ENCODE results near the gene TMEM132A. TPM values are rescaled to one million over a fixed set of nuclear protein-coding genes. Genes with fewer than 3 reads are reported as not detected.

TMEM132A gene
- polyA plus RNA-seq, 2 of the 4 experiments (the other 2 are of a cell fraction), result 18.1 to 88.0 TPM

DNA sequence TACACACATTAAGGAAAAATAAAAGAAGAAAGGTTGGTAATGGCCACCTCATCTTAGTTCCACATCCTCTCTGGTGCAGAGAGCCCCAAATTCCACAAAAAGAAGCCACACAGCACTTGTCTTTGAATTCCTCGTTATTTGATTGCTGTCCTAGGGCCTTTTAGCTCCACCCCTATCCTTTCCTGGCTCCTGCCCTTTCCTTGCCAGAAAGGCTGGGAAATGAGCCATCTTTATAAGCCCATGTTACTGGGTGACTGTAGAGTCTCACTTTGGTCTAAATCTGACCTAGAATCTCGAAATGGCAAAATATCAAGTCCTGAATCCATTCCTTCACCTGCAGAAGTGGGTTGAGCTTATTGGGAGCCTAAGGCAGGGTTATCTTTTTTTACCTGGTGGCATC, 4.3 kb upstream of the TMEM132A start:
- no peak overlapping the region for H3K27ac ChIP-seq
- TF ChIP-seq ZSCAN20 (CRISPR knock-in tag; IDR thresholded peaks at IDR 0.05) (no peak), CEBPB (IDR thresholded peaks at IDR 0.05) (no peak), HMGXB4 (CRISPR knock-in tag; IDR thresholded peaks at IDR 0.05; ENCODE audit: borderline replicate concordance) (no peak), ZC3H11A (IDR thresholded peaks at IDR 0.05) (no peak), MAFK (IDR thresholded peaks at IDR 0.05; ENCODE audit: partially characterized antibody) (no peak), JUN (IDR thresholded peaks at IDR 0.05) (no peak), EHMT2 (IDR thresholded peaks at IDR 0.05; ENCODE audit: low read depth) (no peak), RCOR1 (IDR thresholded peaks at IDR 0.05; ENCODE audit: low read depth, low read length) (no peak), E2F6 (IDR thresholded peaks at IDR 0.05; ENCODE audit: borderline replicate concordance, low read depth) (no peak), TFCP2L1 (CRISPR knock-in tag; IDR thresholded peaks at IDR 0.05) (no peak)
- no peaks in the 10 kb centered on the region for H3K9me3 ChIP-seq
- no peak for FAIRE-seq
- H3K4me3 ChIP-seq, result no peak overlapping the region
- POLR2A ChIA-PET, result no interaction called here
- H3K4me2 ChIP-seq, result no peak overlapping the region
- WGBS (ENCODE audit: missing lambda C conversion rate), result 80% methylated on average over 2 of the region's 2 CpGs
- no peak for DNase-seq (ENCODE audit: low read depth in 1 of 2, low spot score in 1 of 2)
- CTCF ChIA-PET, result interaction anchor here (0.9 to 3.8 kb wide), 4 partner anchors 9 to 89 kb away, joined by 3 to 11 read pairs (median 6); no protein-coding TSS in a partner anchor
- no peak for ATAC-seq
- H3K4me1 ChIP-seq, result peaks cover 29% of the 10 kb centered on the region

DNA sequence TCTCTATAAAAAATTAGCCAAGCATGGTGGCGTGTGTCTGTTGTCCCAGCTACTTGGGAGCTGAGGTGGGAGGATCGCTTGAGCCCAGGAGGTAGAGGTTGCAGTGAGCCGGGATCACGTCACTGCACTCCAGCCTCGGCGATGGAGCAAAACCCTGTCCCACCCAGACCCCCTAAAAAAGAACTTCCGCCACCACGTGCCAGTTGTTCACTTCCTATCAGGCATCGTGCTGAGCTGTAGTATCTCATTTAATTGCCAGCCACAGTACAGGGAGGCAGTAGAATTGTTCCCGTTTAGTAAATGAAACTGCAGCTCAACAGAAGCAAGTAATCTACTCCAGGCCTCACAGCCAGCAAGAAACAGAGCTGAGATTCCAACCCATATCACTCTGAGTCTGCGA, 3.0 kb upstream of the TMEM132A start:
- Histone ChIP-seq H3K9me3 (no peaks in the 10 kb centered on the region), H3K4me2 (no peak overlapping the region), H3K4me3 (no peak overlapping the region), H3K4me1 (peaks cover 32% of the 10 kb centered on the region), H3K27ac (no peak overlapping the region)
- POLR2A ChIA-PET, result no interaction called here
- no peak for FAIRE-seq
- DNase-seq (ENCODE audit: low read depth in 1 of 2, low spot score in 1 of 2), result no peak
- ATAC-seq, result no peak
- TF ChIP-seq, protein P1, sequence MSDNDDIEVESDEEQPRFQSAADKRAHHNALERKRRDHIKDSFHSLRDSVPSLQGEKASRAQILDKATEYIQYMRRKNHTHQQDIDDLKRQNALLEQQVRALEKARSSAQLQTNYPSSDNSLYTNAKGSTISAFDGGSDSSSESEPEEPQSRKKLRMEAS (IDR thresholded peaks at IDR 0.05), result no peak
- no peak for TF ChIP-seq EP300 (IDR thresholded peaks at IDR 0.05)
- TF ChIP-seq BHLHE40 (IDR thresholded peaks at IDR 0.05; ENCODE audit: low read depth, low read length), result no peak
- no peak for TF ChIP-seq RCOR1 (IDR thresholded peaks at IDR 0.05; ENCODE audit: low read depth, low read length)
- TF ChIP-seq, protein P2, sequence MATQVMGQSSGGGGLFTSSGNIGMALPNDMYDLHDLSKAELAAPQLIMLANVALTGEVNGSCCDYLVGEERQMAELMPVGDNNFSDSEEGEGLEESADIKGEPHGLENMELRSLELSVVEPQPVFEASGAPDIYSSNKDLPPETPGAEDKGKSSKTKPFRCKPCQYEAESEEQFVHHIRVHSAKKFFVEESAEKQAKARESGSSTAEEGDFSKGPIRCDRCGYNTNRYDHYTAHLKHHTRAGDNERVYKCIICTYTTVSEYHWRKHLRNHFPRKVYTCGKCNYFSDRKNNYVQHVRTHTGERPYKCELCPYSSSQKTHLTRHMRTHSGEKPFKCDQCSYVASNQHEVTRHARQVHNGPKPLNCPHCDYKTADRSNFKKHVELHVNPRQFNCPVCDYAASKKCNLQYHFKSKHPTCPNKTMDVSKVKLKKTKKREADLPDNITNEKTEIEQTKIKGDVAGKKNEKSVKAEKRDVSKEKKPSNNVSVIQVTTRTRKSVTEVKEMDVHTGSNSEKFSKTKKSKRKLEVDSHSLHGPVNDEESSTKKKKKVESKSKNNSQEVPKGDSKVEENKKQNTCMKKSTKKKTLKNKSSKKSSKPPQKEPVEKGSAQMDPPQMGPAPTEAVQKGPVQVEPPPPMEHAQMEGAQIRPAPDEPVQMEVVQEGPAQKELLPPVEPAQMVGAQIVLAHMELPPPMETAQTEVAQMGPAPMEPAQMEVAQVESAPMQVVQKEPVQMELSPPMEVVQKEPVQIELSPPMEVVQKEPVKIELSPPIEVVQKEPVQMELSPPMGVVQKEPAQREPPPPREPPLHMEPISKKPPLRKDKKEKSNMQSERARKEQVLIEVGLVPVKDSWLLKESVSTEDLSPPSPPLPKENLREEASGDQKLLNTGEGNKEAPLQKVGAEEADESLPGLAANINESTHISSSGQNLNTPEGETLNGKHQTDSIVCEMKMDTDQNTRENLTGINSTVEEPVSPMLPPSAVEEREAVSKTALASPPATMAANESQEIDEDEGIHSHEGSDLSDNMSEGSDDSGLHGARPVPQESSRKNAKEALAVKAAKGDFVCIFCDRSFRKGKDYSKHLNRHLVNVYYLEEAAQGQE (IDR thresholded peaks at IDR 0.05), result no peak
- CTCF ChIA-PET, result interaction anchor here (0.9 to 3.8 kb wide), 4 partner anchors 12 to 159 kb away, joined by 3 to 11 read pairs (median 6); no protein-coding TSS in a partner anchor
- WGBS (ENCODE audit: missing lambda C conversion rate), result 89% methylated on average over 11 of the region's 11 CpGs

DNA sequence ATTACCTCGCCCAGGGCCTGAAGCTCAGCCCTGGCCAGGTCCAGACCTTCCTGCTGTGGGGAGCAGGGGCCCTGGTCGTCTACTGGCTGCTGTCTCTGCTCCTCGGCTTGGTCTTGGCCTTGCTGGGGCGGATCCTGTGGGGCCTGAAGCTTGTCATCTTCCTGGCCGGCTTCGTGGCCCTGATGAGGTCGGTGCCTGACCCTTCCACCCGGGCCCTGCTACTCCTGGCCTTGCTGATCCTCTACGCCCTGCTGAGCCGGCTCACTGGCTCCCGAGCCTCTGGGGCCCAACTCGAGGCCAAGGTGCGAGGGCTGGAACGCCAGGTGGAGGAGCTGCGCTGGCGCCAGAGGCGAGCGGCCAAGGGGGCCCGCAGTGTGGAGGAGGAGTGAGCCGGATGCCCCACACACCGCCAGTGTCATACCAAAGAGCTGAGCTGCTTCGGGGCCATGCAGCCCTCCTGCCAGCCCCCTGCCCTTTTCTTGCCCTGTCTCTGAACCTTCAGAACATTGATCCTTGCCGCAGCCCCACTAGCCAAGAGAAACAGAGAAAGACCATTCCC, 2.4 kb upstream of the TMEM132A start:
- Histone ChIP-seq H3K4me1 (peaks cover 33% of the 10 kb centered on the region), H3K4me3 (no peak overlapping the region), H3K27ac (no peak overlapping the region), H3K9me3 (no peaks in the 10 kb centered on the region), H3K4me2 (no peak overlapping the region)
- no peak for ATAC-seq
- FAIRE-seq, result no peak
- POLR2A ChIA-PET, result no interaction called here
- CTCF ChIA-PET, result interaction anchor here (0.9 to 3.8 kb wide), 4 partner anchors 12 to 158 kb away, joined by 3 to 11 read pairs (median 6); no protein-coding TSS in a partner anchor
- no peak for DNase-seq (ENCODE audit: low read depth in 1 of 2, low spot score in 1 of 2)
- no peak for TF ChIP-seq RARB (CRISPR knock-in tag; IDR thresholded peaks at IDR 0.05)
- TF ChIP-seq FOSB (CRISPR knock-in tag; IDR thresholded peaks at IDR 0.05), result no peak
- no peak for TF ChIP-seq HDAC2 (IDR thresholded peaks at IDR 0.05)
- TF ChIP-seq NFE2L2 (conservative IDR thresholded peaks at IDR 0.05; ENCODE audit: low read length), result no peak
- TF ChIP-seq MAFK (IDR thresholded peaks at IDR 0.05; ENCODE audit: partially characterized antibody), result no peak
- 93% methylated on average over 23 of the region's 23 CpGs for WGBS (ENCODE audit: missing lambda C conversion rate)

Measured in A549 (cell line).